Kidney (tissue), 14 donors: ENCODE measurements around the gene PTPN9. TPM values are rescaled to one million over a fixed set of nuclear protein-coding genes. Genes with fewer than 3 reads are reported as not detected.

Experiments
- DNase-seq, 5 donors: peaks; one replicate each; pipeline ENCODE4 v3.0.0-alpha.2; 2013 to 2020
- FAIRE-seq: peaks from 2 replicates; lab custom pipeline; 2012; peaks lifted over from hg19 to GRCh38; lab: Jason Lieb, UNC
- H3K27ac ChIP-seq, 2 donors: one replicate each; pipeline ENCODE4 v1.7.0; 2013; ENCODE audit warnings: low read depth in 2 of 2, low read length in 2 of 2, inconsistent platforms in 1 of 2
- H3K27me3 ChIP-seq: one replicate; pipeline ENCODE4 v1.7.1; 2013; ENCODE audit warnings: low read length, inconsistent platforms; ENCODE audit not compliant: control insufficient read depth, insufficient read depth
- H3K36me3 ChIP-seq, 3 donors: one replicate each; pipeline versions ENCODE4 v1.7.0 to v1.7.1; 2013; ENCODE audit warnings: low read length in 3 of 3, control low read depth in 1 of 3, inconsistent platforms in 1 of 3; ENCODE audit not compliant: insufficient read depth in 3 of 3, control insufficient read depth in 2 of 3
- H3K4me1 ChIP-seq, 3 donors: one replicate each; pipeline versions ENCODE4 v1.7.0 to v1.7.1; 2013; ENCODE audit warnings: low read length in 3 of 3, inconsistent platforms in 1 of 3, low read depth in 1 of 3; ENCODE audit not compliant: control insufficient read depth in 2 of 3, insufficient read depth in 2 of 3
- H3K4me3 ChIP-seq, 3 donors: one replicate each; pipeline versions ENCODE4 v1.7.0 to v1.8.1; 2013; ENCODE audit warnings: low read length in 3 of 3, control low read depth in 1 of 3, inconsistent platforms in 1 of 3
- H3K9ac ChIP-seq, 3 donors: one replicate each; pipeline versions ENCODE4 v1.7.0 to v1.7.1; 2013; ENCODE audit warnings: low read length in 3 of 3, control low read depth in 1 of 3, inconsistent platforms in 1 of 3
- H3K9me3 ChIP-seq, 3 donors: one replicate each; pipeline versions ENCODE4 v1.7.0 to v1.7.1; 2013; ENCODE audit warnings: low read length in 3 of 3, control low read depth in 1 of 3, inconsistent platforms in 1 of 3; ENCODE audit not compliant: control insufficient read depth in 2 of 3, insufficient read depth in 1 of 3
- intact Hi-C: fragments of 100-400 bp; cut with DNase I; formaldehyde crosslinking; loops from one replicate; pipeline ENCODE4 v1.11.1; 2022
- polyA plus RNA-seq: library from polyadenylated mRNA; stranded (reverse); fragments of 350-450 nt; fragmentation: Illumina TruSeq; extraction: RNeasy Lipid Tissue Mini Kit (QIAGEN cat#74804); gene quantifications from one replicate; pipeline ENCODE4 v1.2.3, GENCODE V29; 2014; ENCODE audit warnings: low read depth, low replicate concordance; ENCODE audit not compliant: insufficient read depth
- total RNA-seq: library from RNA; stranded (reverse); fragmentation: NEBNext Ultra II Directional; extraction: Animal tissue kit (Norgen Biotek cat#: 25700); gene quantifications from one replicate; pipeline ENCODE4 v1.2.1, GENCODE V29; 2021
- TF ChIP-seq, protein P1 (sequence below): IDR thresholded peaks from 3 replicates; pipeline ENCODE4 v1.5.1; 2012; ENCODE audit warnings: mild to moderate bottlenecking, moderate library complexity, borderline replicate concordance; ENCODE audit not compliant: insufficient read depth; ENCODE audit errors: extremely low read depth
- donor health status: control.
- donor health status: control.
- donor health status: control.
- donor health status: control.
- donor health status: control.
- donor health status: DM: yes; HTN: yes; CAD: no.
- donor health status: Normal renal cell carcinoma (clear cell type).

PTPN9 gene
- total and polyA plus RNA-seq, 2 donors from 2014 or later, result 15.3 to 52.5 TPM

DNA sequence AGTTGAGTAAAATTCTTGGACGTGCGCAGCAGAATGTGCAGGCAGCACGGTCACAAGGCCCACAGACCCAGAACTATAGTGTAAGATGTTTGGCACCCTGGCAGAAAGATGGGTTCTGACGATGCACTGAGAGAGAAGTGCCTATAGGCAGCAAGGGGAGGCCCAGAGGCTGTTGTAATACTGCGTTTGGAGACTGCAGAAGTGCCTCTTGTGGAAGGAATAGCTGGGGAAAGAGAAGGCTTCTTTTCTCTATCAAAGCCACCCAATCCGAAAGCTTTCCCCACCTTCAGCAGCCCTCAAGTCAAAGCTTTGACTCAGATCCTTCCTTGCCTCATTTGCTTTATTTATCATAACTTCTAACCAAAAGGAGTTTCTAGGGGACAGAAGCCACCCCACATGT lies 122.4 kb downstream of the PTPN9 start:
- no peaks in the 10 kb centered on the region for H3K36me3 ChIP-seq
- no peaks in the 10 kb centered on the region for H3K27me3 ChIP-seq
- peak overlapping the region in 1 of 3 donors; percentile 96 for H3K4me3 ChIP-seq
- peak overlapping the region in 1 of 3 donors; percentile 90 for H3K9ac ChIP-seq
- TF ChIP-seq, protein P1, sequence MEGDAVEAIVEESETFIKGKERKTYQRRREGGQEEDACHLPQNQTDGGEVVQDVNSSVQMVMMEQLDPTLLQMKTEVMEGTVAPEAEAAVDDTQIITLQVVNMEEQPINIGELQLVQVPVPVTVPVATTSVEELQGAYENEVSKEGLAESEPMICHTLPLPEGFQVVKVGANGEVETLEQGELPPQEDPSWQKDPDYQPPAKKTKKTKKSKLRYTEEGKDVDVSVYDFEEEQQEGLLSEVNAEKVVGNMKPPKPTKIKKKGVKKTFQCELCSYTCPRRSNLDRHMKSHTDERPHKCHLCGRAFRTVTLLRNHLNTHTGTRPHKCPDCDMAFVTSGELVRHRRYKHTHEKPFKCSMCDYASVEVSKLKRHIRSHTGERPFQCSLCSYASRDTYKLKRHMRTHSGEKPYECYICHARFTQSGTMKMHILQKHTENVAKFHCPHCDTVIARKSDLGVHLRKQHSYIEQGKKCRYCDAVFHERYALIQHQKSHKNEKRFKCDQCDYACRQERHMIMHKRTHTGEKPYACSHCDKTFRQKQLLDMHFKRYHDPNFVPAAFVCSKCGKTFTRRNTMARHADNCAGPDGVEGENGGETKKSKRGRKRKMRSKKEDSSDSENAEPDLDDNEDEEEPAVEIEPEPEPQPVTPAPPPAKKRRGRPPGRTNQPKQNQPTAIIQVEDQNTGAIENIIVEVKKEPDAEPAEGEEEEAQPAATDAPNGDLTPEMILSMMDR, result no peak
- H3K4me1 ChIP-seq, result peaks cover 0 to 12% (median 5%) of the 10 kb centered on the region in 3 donors
- no peaks in the 10 kb centered on the region for H3K9me3 ChIP-seq
- DNase-seq, result no peak
- intact Hi-C loops, result no loop called here
- H3K27ac ChIP-seq, result no peak overlapping the region
- FAIRE-seq, result no peak

DNA sequence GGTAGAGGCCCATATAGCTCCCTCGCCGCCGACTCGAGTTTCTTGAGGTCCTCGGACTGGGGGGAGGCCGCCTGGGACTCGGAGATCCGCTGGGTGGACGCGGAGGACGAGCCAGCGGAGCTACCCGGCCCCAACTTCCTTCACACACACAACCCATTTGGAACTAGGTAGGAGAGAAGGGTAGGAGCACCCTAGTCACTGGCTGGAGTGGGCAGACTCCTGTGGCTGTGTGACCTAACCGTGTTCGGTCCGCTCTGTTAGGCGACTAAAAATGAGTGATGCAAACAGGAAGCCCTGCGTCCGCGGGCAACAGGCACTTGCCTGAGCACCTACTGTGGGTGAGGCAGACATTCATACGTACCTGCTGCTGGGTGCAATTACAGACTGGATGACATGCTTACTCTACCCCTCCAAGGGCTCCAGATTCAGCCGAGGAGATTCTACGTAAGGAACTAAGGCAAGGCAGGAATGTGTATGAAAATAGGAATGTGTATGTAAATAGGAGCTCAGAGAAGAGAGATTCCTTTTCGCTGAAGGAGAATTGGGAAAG lies 123.1 kb downstream of the PTPN9 start:
- DNase-seq, result no peak
- Histone ChIP-seq H3K27ac (peak overlapping the region; percentile 89 to 97), H3K4me3 (peak overlapping the region; percentile 74 to 96 (median 81)), H3K27me3 (no peaks in the 10 kb centered on the region), H3K4me1 (peaks cover 0 to 12% (median 5%) of the 10 kb centered on the region in 3 donors), H3K36me3 (no peaks in the 10 kb centered on the region), H3K9me3 (no peaks in the 10 kb centered on the region), H3K9ac (peak overlapping the region; percentile 18 to 90 (median 65))
- FAIRE-seq, result no peak
- intact Hi-C loops, result no loop called here
- TF ChIP-seq, protein P1, result no peak

DNA sequence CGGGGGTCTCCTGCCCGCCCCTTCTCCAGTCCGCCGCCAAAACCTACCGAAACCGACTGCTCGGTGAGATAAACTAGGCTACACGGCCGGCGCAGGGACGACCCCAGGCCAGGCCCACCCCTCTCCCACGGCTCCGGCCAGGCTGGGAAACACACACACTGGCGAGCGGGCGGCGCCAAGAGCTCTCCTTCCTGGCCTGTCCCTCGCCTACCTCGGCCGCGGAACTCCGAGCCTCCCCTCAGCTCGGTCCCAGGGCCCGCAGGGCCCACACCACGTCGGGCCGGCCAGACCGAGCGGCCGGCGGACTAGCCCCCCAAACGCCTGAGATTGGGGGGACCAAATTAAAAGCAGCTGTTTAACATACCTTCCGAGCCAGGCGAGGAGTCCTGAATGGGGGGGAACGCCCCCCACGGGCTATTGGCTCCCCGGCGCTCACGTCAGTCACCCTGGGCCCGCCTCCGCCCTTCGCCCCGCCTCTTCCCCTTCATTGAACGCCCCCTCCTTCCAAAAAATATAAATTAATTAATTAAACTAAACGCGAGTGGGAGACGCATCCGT lies 123.6 kb downstream of the PTPN9 start:
- no peak for FAIRE-seq
- TF ChIP-seq, protein P1, result no peak
- intact Hi-C loops, result no loop called here

More for the DNA sequence above, 123.6 kb downstream of the PTPN9 start:
- H3K9ac ChIP-seq, result peak overlapping the region; percentile 53 to 90 (median 65)
- no peaks in the 10 kb centered on the region for H3K36me3 ChIP-seq
- H3K27ac ChIP-seq, result peak overlapping the region; percentile 95 to 97
- no peaks in the 10 kb centered on the region for H3K9me3 ChIP-seq
- no peaks in the 10 kb centered on the region for H3K27me3 ChIP-seq
- DNase-seq, result peak; percentile 91 to 96 (median 95)
- peaks cover 0 to 11% (median 5%) of the 10 kb centered on the region in 3 donors for H3K4me1 ChIP-seq
- peak overlapping the region; percentile 74 to 96 (median 81) for H3K4me3 ChIP-seq
